NT2/D1 (cell line): Measurements from ENCODE around the gene INTS7.

Source experiments
- SUZ12 ChIP-seq: IDR thresholded peaks from 2 replicates; pipeline ENCODE4 v1.6.1; 2011; ENCODE audit not compliant: insufficient read length, insufficient read depth; ENCODE audit errors: extremely low read depth
- YY1 ChIP-seq: IDR thresholded peaks from 2 replicates; pipeline ENCODE4 v1.6.1; 2011; ENCODE audit not compliant: insufficient read length, insufficient read depth
- ZNF274 ChIP-seq: IDR thresholded peaks from 2 replicates; pipeline ENCODE4 v1.6.1; 2011; ENCODE audit warnings: mild to moderate bottlenecking, low read depth, low read length

GRCh38 chr1:211896958-211897357 lies 138.4 kb downstream of the INTS7 start:
- TF ChIP-seq SUZ12, result no peak
- no peak for TF ChIP-seq YY1
- TF ChIP-seq ZNF274, result no peak
